GM10266 (cell line): Measurements from ENCODE around the gene NTNG1.

Source experiments
- DNase-seq: peaks from one replicate; pipeline ENCODE4 v3.0.0; 2012; ENCODE audit errors: extremely low spot score
- TF ChIP-seq, protein P1 (sequence below): IDR thresholded peaks from 2 replicates; pipeline ENCODE4 v1.5.1; 2012; ENCODE audit warnings: mild to moderate bottlenecking, low read depth; ENCODE audit not compliant: control insufficient read depth, insufficient read depth; ENCODE audit errors: missing control alignments

Gene NTNG1

DNA sequence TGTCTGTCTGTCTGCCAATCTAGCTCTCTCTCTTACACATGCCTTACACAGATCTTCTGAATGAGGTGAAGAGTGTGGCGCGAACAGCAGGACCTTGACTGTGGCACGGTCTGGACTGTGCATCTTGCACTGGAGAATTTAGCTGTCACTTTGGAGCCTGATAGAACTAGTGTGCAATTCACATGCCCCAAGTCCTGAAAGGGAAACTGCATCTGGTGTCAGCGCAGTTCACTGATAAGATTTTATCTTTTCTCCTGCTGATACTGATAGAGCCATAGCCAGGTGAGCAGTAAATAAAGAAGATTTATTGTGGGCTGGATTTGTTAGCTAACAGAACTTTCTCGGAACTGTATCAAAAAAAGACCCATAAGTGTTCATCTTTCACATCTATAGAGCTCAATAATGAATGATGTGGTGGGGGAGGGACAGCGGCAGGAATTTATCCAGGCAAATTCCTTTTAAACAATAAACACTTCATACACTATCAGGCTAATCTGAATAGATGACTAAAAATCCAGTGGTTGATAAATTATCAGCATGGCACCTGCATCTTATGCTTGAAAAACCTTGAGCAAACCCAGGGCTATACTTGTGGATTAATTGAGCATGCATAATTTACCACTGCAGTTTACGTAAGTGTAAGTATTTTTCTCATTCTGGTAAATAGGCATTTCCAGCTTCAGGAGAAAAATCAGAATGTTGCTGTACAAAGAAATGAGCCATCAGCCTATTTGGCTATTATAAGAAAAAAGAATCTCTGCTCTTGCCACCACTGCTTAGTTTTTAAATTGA lies 104.1 kb downstream of the NTNG1 start:
- TF ChIP-seq, protein P1, sequence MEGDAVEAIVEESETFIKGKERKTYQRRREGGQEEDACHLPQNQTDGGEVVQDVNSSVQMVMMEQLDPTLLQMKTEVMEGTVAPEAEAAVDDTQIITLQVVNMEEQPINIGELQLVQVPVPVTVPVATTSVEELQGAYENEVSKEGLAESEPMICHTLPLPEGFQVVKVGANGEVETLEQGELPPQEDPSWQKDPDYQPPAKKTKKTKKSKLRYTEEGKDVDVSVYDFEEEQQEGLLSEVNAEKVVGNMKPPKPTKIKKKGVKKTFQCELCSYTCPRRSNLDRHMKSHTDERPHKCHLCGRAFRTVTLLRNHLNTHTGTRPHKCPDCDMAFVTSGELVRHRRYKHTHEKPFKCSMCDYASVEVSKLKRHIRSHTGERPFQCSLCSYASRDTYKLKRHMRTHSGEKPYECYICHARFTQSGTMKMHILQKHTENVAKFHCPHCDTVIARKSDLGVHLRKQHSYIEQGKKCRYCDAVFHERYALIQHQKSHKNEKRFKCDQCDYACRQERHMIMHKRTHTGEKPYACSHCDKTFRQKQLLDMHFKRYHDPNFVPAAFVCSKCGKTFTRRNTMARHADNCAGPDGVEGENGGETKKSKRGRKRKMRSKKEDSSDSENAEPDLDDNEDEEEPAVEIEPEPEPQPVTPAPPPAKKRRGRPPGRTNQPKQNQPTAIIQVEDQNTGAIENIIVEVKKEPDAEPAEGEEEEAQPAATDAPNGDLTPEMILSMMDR = no peak
- no peak for DNase-seq

DNA sequence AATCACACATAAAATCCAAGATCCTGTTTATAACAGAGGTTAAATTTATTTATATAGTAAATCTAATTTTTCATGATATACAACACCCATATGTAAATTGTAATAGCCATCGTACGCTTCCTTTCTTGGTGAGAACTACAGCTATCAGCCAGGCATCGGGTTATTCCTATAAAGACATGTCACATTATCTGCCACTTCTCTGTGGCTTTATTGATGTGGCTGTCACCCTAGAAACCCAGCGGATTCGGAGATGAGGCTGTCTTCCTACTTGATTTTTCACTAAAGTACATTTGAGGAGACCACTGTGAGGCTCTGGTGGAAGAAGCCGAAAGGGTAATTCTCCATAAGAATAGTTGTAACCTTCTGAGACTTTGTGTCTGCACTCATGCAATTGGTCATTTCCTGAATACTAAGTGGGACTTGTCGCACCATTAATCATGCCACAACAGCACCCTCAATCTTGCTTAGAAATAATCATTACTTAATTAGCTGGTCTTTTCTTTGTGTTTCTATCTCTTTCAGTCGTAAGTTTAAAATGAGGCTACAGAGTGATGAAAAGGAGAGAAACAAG lies 106.0 kb downstream of the NTNG1 start:
- no peak for DNase-seq
- TF ChIP-seq, protein P1 = no peak

DNA sequence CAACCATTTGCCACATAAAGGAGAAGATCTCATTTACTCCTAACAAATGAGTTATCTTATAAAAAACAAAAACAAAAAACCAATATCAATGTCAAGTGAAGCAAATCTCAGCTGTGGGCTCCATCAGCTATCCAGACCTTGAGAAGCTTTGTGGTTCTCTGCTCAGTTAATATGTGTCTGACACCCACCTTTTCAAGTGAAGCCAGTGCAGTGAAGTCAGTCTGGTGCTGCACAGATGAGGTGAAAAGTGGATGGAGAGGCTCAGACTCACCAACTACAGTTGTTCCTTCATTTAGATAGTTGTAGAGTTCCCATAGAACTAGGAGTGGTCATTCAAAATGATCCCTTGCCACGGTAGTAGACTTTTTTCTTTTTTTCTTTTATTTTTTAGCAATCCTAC lies 106.8 kb downstream of the NTNG1 start:
- DNase-seq = no peak
- TF ChIP-seq, protein P1 = no peak

DNA sequence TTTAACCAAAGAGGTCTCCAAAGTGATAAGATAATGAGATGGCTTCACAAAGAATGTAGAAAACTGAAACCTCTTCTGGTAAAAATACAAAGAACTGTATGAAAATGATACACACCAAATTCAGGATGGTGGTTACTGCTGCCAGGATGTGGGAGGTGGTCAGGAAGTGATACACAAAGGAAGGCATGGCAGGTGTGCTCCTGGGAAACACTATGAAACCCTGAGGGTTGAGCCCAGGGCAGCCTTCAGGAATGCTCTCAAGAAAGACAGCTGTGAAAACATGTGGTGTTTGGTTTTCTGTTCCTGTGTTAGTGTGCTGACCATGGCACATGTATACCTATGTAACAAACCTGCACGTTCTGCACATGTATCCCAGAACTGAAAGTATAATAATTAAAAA lies 109.3 kb downstream of the NTNG1 start:
- DNase-seq = no peak
- TF ChIP-seq, protein P1 = no peak

DNA sequence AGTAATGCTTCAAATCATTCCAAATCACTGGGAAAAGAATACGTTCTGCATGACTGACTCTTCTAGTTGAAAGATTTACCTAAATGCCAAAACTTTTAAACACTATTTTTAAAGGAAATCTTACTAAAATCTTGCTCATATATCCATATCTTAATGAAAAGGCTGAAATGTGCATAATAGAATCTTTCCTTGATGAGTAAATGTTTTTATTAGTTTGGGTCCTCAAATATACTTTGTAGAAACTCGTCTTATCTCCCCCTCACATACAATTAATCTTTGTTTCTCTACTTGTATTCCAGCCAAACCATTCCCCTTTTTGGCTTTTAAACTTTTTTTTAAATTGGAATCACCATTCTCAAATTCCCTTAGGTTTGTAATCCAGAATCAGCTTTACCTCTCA lies 110.2 kb downstream of the NTNG1 start:
- no peak for DNase-seq
- TF ChIP-seq, protein P1 = no peak

DNA sequence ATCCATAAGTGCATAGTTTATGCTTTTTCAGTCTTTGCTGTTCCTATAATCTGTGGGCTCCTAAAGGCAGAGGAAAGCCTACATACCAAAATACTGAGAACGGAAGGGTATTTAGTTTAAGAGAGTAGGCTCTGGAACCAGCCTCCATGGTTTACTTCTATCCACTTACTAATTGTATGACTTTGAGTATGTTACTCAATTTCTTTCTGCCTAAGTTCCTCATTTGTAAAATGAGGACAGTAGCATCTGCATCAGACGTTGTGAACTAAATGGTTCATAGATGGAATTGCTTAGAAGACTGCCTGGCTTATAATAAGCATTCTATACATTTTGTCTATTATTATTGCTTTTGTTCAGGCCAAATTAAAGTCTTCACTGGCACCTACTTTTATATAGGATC lies 111.0 kb downstream of the NTNG1 start:
- DNase-seq = no peak
- TF ChIP-seq, protein P1 = no peak

DNA sequence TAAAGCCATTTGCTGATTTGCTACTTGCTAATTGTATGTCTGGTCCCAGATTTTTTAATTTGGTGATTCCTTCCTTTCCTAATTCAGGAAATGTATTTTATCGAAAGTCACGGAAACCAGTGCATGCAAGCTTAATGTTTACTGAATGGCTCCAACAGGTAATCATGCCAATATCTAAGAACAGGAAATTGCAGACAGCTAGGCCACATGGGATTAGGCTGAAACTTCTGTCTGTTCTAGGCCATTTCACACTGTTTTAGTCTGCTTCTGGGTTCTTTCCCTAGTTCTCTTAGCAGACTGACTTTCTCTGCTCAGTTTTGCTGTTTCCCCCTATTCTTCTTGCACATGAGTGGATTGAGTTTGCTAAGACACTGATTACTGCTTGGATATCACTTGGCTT lies 111.4 kb downstream of the NTNG1 start:
- TF ChIP-seq, protein P1 = no peak
- no peak for DNase-seq
